Uterus (tissue), 4 donors: ENCODE measurements around the gene UVSSA. TPM values are rescaled to one million over a fixed set of nuclear protein-coding genes. Genes with fewer than 3 reads are reported as not detected.
"Not testable (repeated sequence)": the region's sequence is repeated elsewhere in the genome, so short reads cannot be mapped to it uniquely, and the experiment has no call there.

Source experiments
- DNase-seq, 2 donors: peaks; one replicate each; pipeline ENCODE4 v3.0.0-alpha.2; 2019 to 2020
- H3K27ac ChIP-seq, 2 donors: fragments of 200-600 bp; sonication (generic); 1 replicate in 1 of 2; 2 replicates in 1 of 2; pipeline ENCODE4 v1.5.1; 2016 to 2018
- H3K27me3 ChIP-seq, 2 donors: fragments of 200-600 bp; sonication (generic); one replicate each; pipeline ENCODE4 v1.5.1; 2018 to 2019; ENCODE audit warnings: control low read depth in 1 of 2
- H3K36me3 ChIP-seq, 2 donors: fragments of 200-600 bp; sonication (generic); one replicate each; pipeline ENCODE4 v1.5.1; 2019; ENCODE audit warnings: control low read depth in 1 of 2
- H3K4me1 ChIP-seq, 2 donors: fragments of 200-600 bp; sonication (generic); one replicate each; pipeline ENCODE4 v1.5.1; 2018 to 2019; ENCODE audit warnings: control low read depth in 1 of 2
- H3K4me3 ChIP-seq, 2 donors: fragments of 200-600 bp; sonication (generic); 1 replicate in 1 of 2; 2 replicates in 1 of 2; pipeline ENCODE4 v1.5.1; 2018 to 2019; ENCODE audit warnings: mild to moderate bottlenecking in 1 of 2
- H3K9me3 ChIP-seq, 2 donors: fragments of 200-600 bp; sonication (generic); one replicate each; pipeline ENCODE4 v1.5.1; 2019; ENCODE audit warnings: control low read depth in 1 of 2
- CTCF ChIP-seq, 4 experiments: fragments of 200-600 bp in 2 of 4; fragments of 450-650 bp in 2 of 4; sonication (generic) in 2 of 4; IDR thresholded peaks; one replicate each; pipeline ENCODE4 v1.5.1; 2016 to 2019; ENCODE audit warnings: antibody characterized with exemption in 4 of 4, mild to moderate bottlenecking in 2 of 4, moderate library complexity in 1 of 4
- POLR2A ChIP-seq, 2 donors: fragments of 450-650 bp; IDR thresholded peaks; one replicate each; pipeline ENCODE4 v1.6.1; 2016; ENCODE audit warnings: antibody characterized with exemption in 2 of 2, mild to moderate bottlenecking in 1 of 2, moderate library complexity in 1 of 2
- intact Hi-C: fragments of 100-400 bp; cut with DNase I; formaldehyde crosslinking; loops from one replicate; pipeline ENCODE4 v1.15.1; 2023; ENCODE audit warnings: low total_unique reads
- total RNA-seq, 4 donors: library from RNA; depleted of rRNA in 3 of 4; stranded (reverse); fragments of >200 nt in 3 of 4; gene quantifications; one replicate each; pipeline versions ENCODE4 v1.1.0 to v1.2.4, GENCODE V29; 2014 to 2023
- donor health status: DM: yes; HTN: yes; CAD: no.

Gene UVSSA
- total RNA-seq, 4 donors from 2014 or later: 13.1 to 37.2 (median 19.3) TPM

- Histone ChIP-seq H3K4me3 (no peak overlapping the region), H3K27ac (no peak overlapping the region), H3K27me3 (no peaks in the 10 kb centered on the region), H3K9me3 (no peaks in the 10 kb centered on the region), H3K4me1 (no peaks in the 10 kb centered on the region), H3K36me3 (no peaks in the 10 kb centered on the region)
- no peak for DNase-seq
- TF ChIP-seq CTCF (IDR thresholded peaks at IDR 0.05) (no peak), POLR2A (IDR thresholded peaks at IDR 0.05) (no peak)
- intact Hi-C loops: loop anchor here (10.0 kb wide), 2 partner anchors 234 to 266 kb away; no protein-coding TSS in a partner anchor
These were observed 22.1 kb downstream of the UVSSA start for GRCh38 chr4:1369091-1369450.

- intact Hi-C loops: loop anchor here (10.0 kb wide), 2 partner anchors 235 to 265 kb away; no protein-coding TSS in a partner anchor
- no peak overlapping the region for H3K27ac ChIP-seq
- H3K4me3 ChIP-seq: no peak overlapping the region
- no peaks in the 10 kb centered on the region for H3K27me3 ChIP-seq
- H3K4me1 ChIP-seq: no peaks in the 10 kb centered on the region
- no peak for TF ChIP-seq POLR2A (IDR thresholded peaks at IDR 0.05)
- no peak for TF ChIP-seq CTCF (IDR thresholded peaks at IDR 0.05)
- DNase-seq: no peak
- H3K9me3 ChIP-seq: no peaks in the 10 kb centered on the region
- H3K36me3 ChIP-seq: no peaks in the 10 kb centered on the region
These were observed 22.6 kb downstream of the UVSSA start for GRCh38 chr4:1369479-1370079.

GRCh38 chr4:1370321-1371124, 23.5 kb downstream of the UVSSA start:
- TF ChIP-seq CTCF (IDR thresholded peaks at IDR 0.05) (no peak), POLR2A (IDR thresholded peaks at IDR 0.05) (no peak)
- no peaks in the 10 kb centered on the region for H3K9me3 ChIP-seq
- no peaks in the 10 kb centered on the region for H3K27me3 ChIP-seq
- no peak for DNase-seq
- H3K4me3 ChIP-seq: no peak overlapping the region
- intact Hi-C loops: no loop called here
- H3K36me3 ChIP-seq: no peaks in the 10 kb centered on the region
- no peaks in the 10 kb centered on the region for H3K4me1 ChIP-seq
- no peak overlapping the region for H3K27ac ChIP-seq

GRCh38 chr4:1371176-1372165, 24.5 kb downstream of the UVSSA start:
- TF ChIP-seq POLR2A (IDR thresholded peaks at IDR 0.05) (no peak), CTCF (IDR thresholded peaks at IDR 0.05) (no peak)
- no peak overlapping the region for H3K27ac ChIP-seq
- intact Hi-C loops: no loop called here
- no peaks in the 10 kb centered on the region for H3K4me1 ChIP-seq
- no peaks in the 10 kb centered on the region for H3K27me3 ChIP-seq
- no peaks in the 10 kb centered on the region for H3K9me3 ChIP-seq
- H3K36me3 ChIP-seq: no peaks in the 10 kb centered on the region
- no peak overlapping the region for H3K4me3 ChIP-seq
- no peak for DNase-seq

- H3K27ac ChIP-seq, intact Hi-C loops, H3K36me3 ChIP-seq, H3K9me3 ChIP-seq, H3K4me3 ChIP-seq, H3K27me3 ChIP-seq, H3K4me1 ChIP-seq, DNase-seq: not testable (repeated sequence)
These were observed 25.6 kb downstream of the UVSSA start for GRCh38 chr4:1372576-1372975.
